ENCODE results near the gene HNRNPU.

Gene HNRNPU

GRCh38 chr1:244857761-244858160 lies 6.6 kb downstream of the HNRNPU start:
- H3K79me2 ChIP-seq (ENCODE audit: low read length), result peaks cover 99% of the 10 kb centered on the region
- H3K4me2 ChIP-seq (ENCODE audit: low read depth, low read length), result no peak overlapping the region
- H3K9me3 ChIP-seq (replicated peaks; ENCODE audit: insufficient read depth, low read length), result no peaks in the 10 kb centered on the region
- H3K27ac ChIP-seq (ENCODE audit: low read length), result no peak overlapping the region
- peaks cover 66% of the 10 kb centered on the region for H3K36me3 ChIP-seq (replicated peaks; ENCODE audit: insufficient read depth, low read length)
- no peak for TF ChIP-seq EZH2 (optimal IDR thresholded peaks at IDR 0.05; ENCODE audit: low read depth, low read length)
- no peak for TF ChIP-seq CTCF (IDR thresholded peaks at IDR 0.05; ENCODE audit: low read length)
- no peak for TF ChIP-seq EZH2phosphoT487 (IDR thresholded peaks at IDR 0.05; ENCODE audit: low read length)
- H3K27me3 ChIP-seq (replicated peaks; ENCODE audit: insufficient read depth, low read length), result no peaks in the 10 kb centered on the region
- H3K9me2 ChIP-seq (replicated peaks; ENCODE audit: insufficient read depth, low read length), result no peaks in the 10 kb centered on the region
- H3K4me1 ChIP-seq (ENCODE audit: low read length), result 0 out of 2 replicates have a peak, but pooled peaks cover 9% of the 10 kb centered on the region
- DNase-seq, result no peak
- H4K20me1 ChIP-seq (ENCODE audit: insufficient read depth, low read length), result peaks cover 86% of the 10 kb centered on the region
- H3K9ac ChIP-seq (ENCODE audit: low read length), result no peak overlapping the region
- H3K4me3 ChIP-seq (ENCODE audit: low read length), result no peak overlapping the region
- no peak overlapping the region for H2AFZ ChIP-seq (ENCODE audit: low read length)
- peaks cover 48% of the 10 kb centered on the region for H3F3A ChIP-seq (ENCODE audit: insufficient read depth, low read length)

- H2AFZ ChIP-seq (ENCODE audit: low read length), result no peak overlapping the region
- TF ChIP-seq EZH2 (optimal IDR thresholded peaks at IDR 0.05; ENCODE audit: low read depth, low read length), result no peak
- TF ChIP-seq EZH2phosphoT487 (IDR thresholded peaks at IDR 0.05; ENCODE audit: low read length), result no peak
- TF ChIP-seq CTCF (IDR thresholded peaks at IDR 0.05; ENCODE audit: low read length), result no peak
- peaks cover 59% of the 10 kb centered on the region for H3F3A ChIP-seq (ENCODE audit: insufficient read depth, low read length)
- H3K36me3 ChIP-seq (replicated peaks; ENCODE audit: insufficient read depth, low read length), result peaks cover 70% of the 10 kb centered on the region
- peaks cover 99% of the 10 kb centered on the region for H3K79me2 ChIP-seq (ENCODE audit: low read length)
- no peak overlapping the region for H3K9ac ChIP-seq (ENCODE audit: low read length)
- no peak for DNase-seq
- H3K4me2 ChIP-seq (ENCODE audit: low read depth, low read length), result no peak overlapping the region
- H3K9me3 ChIP-seq (replicated peaks; ENCODE audit: insufficient read depth, low read length), result no peaks in the 10 kb centered on the region
- H3K4me1 ChIP-seq (ENCODE audit: low read length), result no peaks in the 10 kb centered on the region
- H4K20me1 ChIP-seq (ENCODE audit: insufficient read depth, low read length), result peaks cover 75% of the 10 kb centered on the region
- H3K4me3 ChIP-seq (ENCODE audit: low read length), result no peak overlapping the region
- H3K9me2 ChIP-seq (replicated peaks; ENCODE audit: insufficient read depth, low read length), result no peaks in the 10 kb centered on the region
- no peak overlapping the region for H3K27ac ChIP-seq (ENCODE audit: low read length)
- H3K27me3 ChIP-seq (replicated peaks; ENCODE audit: insufficient read depth, low read length), result no peaks in the 10 kb centered on the region
These were observed 9.3 kb downstream of the HNRNPU start for GRCh38 chr1:244854865-244855578.

- Histone ChIP-seq H3K4me2 (ENCODE audit: low read depth, low read length) (no peak overlapping the region), H3K36me3 (replicated peaks; ENCODE audit: insufficient read depth, low read length) (peaks cover 63% of the 10 kb centered on the region), H2AFZ (ENCODE audit: low read length) (no peak overlapping the region), H3K79me2 (ENCODE audit: low read length) (peaks cover 99% of the 10 kb centered on the region), H3K9me2 (replicated peaks; ENCODE audit: insufficient read depth, low read length) (no peaks in the 10 kb centered on the region), H3K4me1 (ENCODE audit: low read length) (no peaks in the 10 kb centered on the region), H3F3A (ENCODE audit: insufficient read depth, low read length) (peaks cover 65% of the 10 kb centered on the region), H3K9me3 (replicated peaks; ENCODE audit: insufficient read depth, low read length) (no peaks in the 10 kb centered on the region), H3K4me3 (ENCODE audit: low read length) (no peak overlapping the region), H3K27me3 (replicated peaks; ENCODE audit: insufficient read depth, low read length) (no peaks in the 10 kb centered on the region), H3K9ac (ENCODE audit: low read length) (no peak overlapping the region), H4K20me1 (ENCODE audit: insufficient read depth, low read length) (peaks cover 66% of the 10 kb centered on the region), H3K27ac (ENCODE audit: low read length) (no peak overlapping the region)
- TF ChIP-seq EZH2 (optimal IDR thresholded peaks at IDR 0.05; ENCODE audit: low read depth, low read length) (no peak), EZH2phosphoT487 (IDR thresholded peaks at IDR 0.05; ENCODE audit: low read length) (no peak), CTCF (IDR thresholded peaks at IDR 0.05; ENCODE audit: low read length) (no peak)
- no peak for DNase-seq
These were observed 10.2 kb downstream of the HNRNPU start for GRCh38 chr1:244854166-244854565.

Measured in MM.1S (cell line).